Measurements from ENCODE around the gene GLB1L2.
"Not testable (repeated sequence)": the region's sequence is repeated elsewhere in the genome, so short reads cannot be mapped to it uniquely, and the experiment has no call there.

GLB1L2 gene, protein sequence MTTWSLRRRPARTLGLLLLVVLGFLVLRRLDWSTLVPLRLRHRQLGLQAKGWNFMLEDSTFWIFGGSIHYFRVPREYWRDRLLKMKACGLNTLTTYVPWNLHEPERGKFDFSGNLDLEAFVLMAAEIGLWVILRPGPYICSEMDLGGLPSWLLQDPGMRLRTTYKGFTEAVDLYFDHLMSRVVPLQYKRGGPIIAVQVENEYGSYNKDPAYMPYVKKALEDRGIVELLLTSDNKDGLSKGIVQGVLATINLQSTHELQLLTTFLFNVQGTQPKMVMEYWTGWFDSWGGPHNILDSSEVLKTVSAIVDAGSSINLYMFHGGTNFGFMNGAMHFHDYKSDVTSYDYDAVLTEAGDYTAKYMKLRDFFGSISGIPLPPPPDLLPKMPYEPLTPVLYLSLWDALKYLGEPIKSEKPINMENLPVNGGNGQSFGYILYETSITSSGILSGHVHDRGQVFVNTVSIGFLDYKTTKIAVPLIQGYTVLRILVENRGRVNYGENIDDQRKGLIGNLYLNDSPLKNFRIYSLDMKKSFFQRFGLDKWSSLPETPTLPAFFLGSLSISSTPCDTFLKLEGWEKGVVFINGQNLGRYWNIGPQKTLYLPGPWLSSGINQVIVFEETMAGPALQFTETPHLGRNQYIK

DNA sequence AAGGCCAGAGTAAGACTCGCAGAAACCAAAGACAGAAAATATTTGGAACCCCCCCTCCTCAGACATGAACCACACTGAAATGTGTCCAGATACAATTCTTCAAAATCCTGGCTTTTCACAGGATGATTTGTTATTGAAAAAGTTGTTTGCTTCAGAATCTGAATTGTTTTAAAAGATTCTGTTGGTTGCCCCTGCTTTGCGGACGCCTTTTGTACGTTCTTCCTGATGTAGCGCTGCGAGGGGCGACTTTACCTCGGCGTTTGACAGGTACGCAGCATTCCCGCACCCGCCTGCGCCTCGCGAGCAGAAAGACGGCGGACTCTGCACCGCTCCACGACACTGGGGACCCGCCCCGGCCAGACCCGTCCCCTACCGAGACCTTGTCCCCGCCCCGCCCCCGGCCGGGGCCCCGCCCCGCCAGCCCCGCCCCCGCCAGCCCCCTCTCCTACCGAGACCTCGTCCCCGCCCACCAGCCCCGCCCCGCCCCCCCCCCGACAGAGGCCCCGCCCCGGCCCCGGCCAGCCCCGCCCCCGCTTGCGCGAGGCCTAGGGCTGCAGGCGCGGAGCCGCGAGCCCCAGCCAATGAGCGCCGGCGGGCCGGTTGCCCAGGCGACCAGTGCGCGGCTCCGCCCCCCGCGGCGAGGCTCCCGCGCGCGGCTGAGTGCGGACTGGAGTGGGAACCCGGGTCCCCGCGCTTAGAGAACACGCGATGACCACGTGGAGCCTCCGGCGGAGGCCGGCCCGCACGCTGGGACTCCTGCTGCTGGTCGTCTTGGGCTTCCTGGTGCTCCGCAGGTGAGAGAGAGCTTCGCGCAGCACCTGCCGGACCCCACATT, at the start of gene GLB1L2:
Gene GLB1L2, plus strand, starts transcription at position 635 of the 835 bp plus-strand sequence. Its CDS starts 74 bp downstream, at position 709.
- H3K27ac ChIP-seq (ENCODE audit: low read depth, low read length) = no peak within 1 kb of the TSS
- H3K4me3 ChIP-seq (ENCODE audit: low read depth, low read length) = peak within 1 kb of the TSS; percentile 82
- H3K36me3 ChIP-seq (ENCODE audit: control insufficient read depth, insufficient read depth, low read length) = no peaks in the 10 kb centered on the region
- no peaks in the 10 kb centered on the region for H3K9me3 ChIP-seq (ENCODE audit: control insufficient read depth, insufficient read depth, low read length)
- H3K4me1 ChIP-seq (ENCODE audit: control insufficient read depth, insufficient read depth, low read length) = peaks cover 12% of the 10 kb centered on the region
- H3K9ac ChIP-seq (ENCODE audit: low read depth, low read length) = no peak within 1 kb of the TSS
- peaks cover 33% of the 10 kb centered on the region for H3K27me3 ChIP-seq (ENCODE audit: control insufficient read depth, insufficient read depth, low read length)

DNA sequence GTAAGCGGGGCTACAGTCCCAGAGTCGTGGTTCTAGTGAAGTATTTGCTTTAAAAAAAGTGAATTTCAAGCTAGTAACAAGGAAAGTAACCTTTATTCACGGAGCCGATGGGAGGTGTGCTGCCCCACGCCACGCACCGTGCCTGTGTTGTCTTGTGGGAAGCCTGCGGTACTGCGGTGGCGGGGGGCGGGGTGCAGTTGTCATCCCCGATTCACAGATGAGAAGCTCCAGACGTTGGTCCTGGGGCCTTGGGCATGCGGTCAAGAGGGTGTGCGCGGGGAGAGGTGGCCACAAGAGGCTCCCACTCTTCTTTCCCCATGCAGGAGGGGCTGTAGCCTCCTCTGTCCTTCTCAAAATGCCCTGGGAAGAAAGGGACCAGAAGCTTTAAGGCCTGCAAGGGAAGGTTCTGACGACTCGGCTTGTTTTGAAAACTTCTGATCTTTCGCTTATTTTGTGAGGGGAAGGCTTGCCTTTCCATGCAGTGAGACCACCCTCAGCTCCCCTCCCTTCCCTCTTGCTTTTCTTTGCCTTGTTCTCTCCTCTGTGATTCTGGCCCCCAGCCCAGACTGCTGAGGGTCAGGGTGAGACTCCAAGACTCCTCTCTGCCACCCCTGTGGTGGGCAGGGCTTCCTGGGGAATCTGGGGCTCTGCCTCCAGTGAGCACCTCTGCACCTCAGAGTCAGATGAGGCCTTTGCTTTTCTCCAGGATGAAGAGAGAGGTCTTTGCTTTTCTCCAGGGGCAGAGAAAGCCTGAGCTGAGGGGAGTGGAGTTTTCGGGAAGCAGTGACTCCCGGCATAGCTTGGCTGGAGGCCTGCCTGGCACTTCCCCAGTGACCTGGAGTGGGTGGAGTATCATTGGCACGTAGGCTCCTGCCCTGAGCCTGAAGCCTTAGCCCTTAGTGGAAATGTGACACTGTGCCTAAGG, 49.4 kb upstream of the GLB1L2 start:
- no peak overlapping the region for H3K4me3 ChIP-seq (ENCODE audit: low read depth, low read length)
- peaks cover 38% of the 10 kb centered on the region for H3K36me3 ChIP-seq (ENCODE audit: control insufficient read depth, insufficient read depth, low read length)
- H3K4me1 ChIP-seq (ENCODE audit: control insufficient read depth, insufficient read depth, low read length) = 0 out of 2 replicates have a peak, but pooled peaks cover 4% of the 10 kb centered on the region
- H3K9ac ChIP-seq (ENCODE audit: low read depth, low read length) = no peak overlapping the region
- H3K27ac ChIP-seq (ENCODE audit: low read depth, low read length) = no peak overlapping the region
- no peaks in the 10 kb centered on the region for H3K9me3 ChIP-seq (ENCODE audit: control insufficient read depth, insufficient read depth, low read length)
- H3K27me3 ChIP-seq (ENCODE audit: control insufficient read depth, insufficient read depth, low read length) = no peaks in the 10 kb centered on the region

DNA sequence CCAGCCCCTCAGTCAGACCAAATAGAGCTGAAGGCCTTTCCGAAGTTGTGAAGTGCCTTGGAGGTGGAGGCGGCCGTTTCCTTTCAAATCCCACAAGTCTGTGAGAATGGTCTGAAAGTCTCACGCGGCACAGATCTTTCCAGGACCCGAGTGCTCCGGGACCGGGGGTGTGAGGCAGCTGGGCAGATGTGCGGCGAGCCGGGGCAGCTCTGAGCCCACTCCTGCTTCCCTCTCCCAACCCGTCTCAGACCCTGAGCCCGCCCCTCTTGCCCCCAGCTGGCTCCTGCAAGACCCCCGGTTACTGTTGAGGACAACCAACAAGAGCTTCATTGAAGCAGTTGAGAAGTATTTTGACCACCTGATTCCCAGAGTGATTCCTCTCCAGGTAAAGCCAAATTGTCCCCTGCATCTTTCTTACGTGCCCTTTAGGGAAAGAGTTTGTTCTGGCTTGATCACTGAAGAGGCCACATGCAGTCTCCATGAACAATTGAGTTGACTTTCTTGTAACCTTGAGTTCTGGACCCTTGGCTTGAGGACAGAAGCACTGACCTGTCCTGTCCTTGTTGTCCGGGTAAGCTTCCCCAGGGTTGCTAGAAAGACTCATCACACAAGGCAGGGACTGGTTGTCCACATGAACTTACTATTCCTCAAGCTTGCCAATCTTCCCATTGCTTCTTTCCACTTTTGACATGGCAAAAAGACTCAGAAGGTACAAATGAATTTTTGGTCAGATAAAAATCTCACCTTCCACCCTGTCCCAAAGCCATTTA, 48.1 kb upstream of the GLB1L2 start:
- H3K27ac ChIP-seq (ENCODE audit: low read depth, low read length) = no peak overlapping the region
- H3K4me1 ChIP-seq (ENCODE audit: control insufficient read depth, insufficient read depth, low read length) = no peaks in the 10 kb centered on the region
- H3K27me3 ChIP-seq (ENCODE audit: control insufficient read depth, insufficient read depth, low read length) = no peaks in the 10 kb centered on the region
- H3K36me3 ChIP-seq (ENCODE audit: control insufficient read depth, insufficient read depth, low read length) = peaks cover 36% of the 10 kb centered on the region
- H3K9ac ChIP-seq (ENCODE audit: low read depth, low read length) = no peak overlapping the region
- no peaks in the 10 kb centered on the region for H3K9me3 ChIP-seq (ENCODE audit: control insufficient read depth, insufficient read depth, low read length)
- H3K4me3 ChIP-seq (ENCODE audit: low read depth, low read length) = no peak overlapping the region

DNA sequence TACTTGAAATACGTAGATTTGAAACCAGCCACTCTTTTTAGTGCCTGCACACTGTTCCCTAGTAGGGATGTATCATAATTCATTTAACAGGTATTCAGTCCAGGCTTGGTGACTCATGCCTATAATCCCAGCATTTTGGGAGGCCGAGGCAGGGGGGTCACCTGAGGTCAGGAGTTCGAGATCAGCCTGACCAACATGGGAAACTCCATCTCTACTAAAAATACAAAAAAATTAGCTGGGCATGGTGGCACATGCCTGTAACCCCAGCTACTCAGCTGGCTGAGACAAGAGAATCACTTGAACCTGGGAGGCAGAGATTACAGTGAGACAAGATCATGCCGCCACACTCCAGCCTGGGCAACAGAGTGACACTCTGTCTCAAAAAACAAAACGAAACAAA, 47.4 kb upstream of the GLB1L2 start:
- H3K36me3 ChIP-seq (ENCODE audit: control insufficient read depth, insufficient read depth, low read length) = peaks cover 37% of the 10 kb centered on the region
- H3K27me3 ChIP-seq (ENCODE audit: control insufficient read depth, insufficient read depth, low read length); H3K27ac ChIP-seq (ENCODE audit: low read depth, low read length); H3K9me3 ChIP-seq (ENCODE audit: control insufficient read depth, insufficient read depth, low read length); H3K9ac ChIP-seq (ENCODE audit: low read depth, low read length); H3K4me3 ChIP-seq (ENCODE audit: low read depth, low read length); H3K4me1 ChIP-seq (ENCODE audit: control insufficient read depth, insufficient read depth, low read length): not testable (repeated sequence)

DNA sequence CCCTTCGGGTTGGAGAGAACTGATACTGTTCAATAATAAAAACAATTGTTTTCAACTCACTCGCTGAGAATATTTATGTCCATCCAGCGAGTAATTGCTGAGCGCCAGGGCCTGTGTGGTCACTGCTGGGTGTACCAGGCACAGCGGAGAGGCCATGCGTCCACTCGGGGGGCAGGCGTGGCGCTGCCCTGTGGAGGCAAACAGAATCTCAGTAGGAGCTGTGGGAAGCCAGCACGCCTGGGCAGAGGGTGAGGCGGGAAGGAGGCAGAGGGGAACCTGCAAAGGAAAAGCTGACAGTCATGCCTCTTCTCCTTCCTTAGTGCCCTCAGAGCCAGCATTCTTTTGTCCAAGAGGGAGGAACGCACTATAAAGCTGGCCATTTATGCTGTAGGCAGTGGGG, 44.2 kb upstream of the GLB1L2 start:
- H3K36me3 ChIP-seq (ENCODE audit: control insufficient read depth, insufficient read depth, low read length) = peaks cover 55% of the 10 kb centered on the region
- H3K9ac ChIP-seq (ENCODE audit: low read depth, low read length) = no peak overlapping the region
- no peak overlapping the region for H3K4me3 ChIP-seq (ENCODE audit: low read depth, low read length)
- no peaks in the 10 kb centered on the region for H3K4me1 ChIP-seq (ENCODE audit: control insufficient read depth, insufficient read depth, low read length)
- no peaks in the 10 kb centered on the region for H3K27me3 ChIP-seq (ENCODE audit: control insufficient read depth, insufficient read depth, low read length)
- H3K27ac ChIP-seq (ENCODE audit: low read depth, low read length) = no peak overlapping the region
- no peaks in the 10 kb centered on the region for H3K9me3 ChIP-seq (ENCODE audit: control insufficient read depth, insufficient read depth, low read length)

DNA sequence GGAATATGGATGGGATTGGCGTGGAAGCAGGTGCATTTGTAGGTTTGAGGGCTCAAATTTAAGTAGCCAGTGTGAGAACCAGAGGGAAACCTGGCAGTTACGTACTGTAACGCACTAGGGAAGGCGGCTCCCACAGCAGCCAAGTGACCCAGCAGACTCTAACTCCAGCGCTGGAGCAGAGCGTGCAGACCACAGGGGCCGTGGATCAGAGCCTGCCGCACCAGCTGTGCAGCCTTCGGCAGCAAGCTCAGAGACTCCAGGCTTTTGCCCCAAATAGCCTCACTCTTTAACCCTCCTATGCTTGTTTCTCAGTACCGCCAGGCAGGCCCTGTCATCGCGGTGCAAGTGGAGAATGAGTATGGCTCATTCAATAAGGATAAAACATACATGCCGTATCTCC, 43.3 kb upstream of the GLB1L2 start:
- H3K27me3 ChIP-seq (ENCODE audit: control insufficient read depth, insufficient read depth, low read length) = no peaks in the 10 kb centered on the region
- peaks cover 61% of the 10 kb centered on the region for H3K36me3 ChIP-seq (ENCODE audit: control insufficient read depth, insufficient read depth, low read length)
- no peaks in the 10 kb centered on the region for H3K9me3 ChIP-seq (ENCODE audit: control insufficient read depth, insufficient read depth, low read length)
- no peak overlapping the region for H3K27ac ChIP-seq (ENCODE audit: low read depth, low read length)
- H3K4me3 ChIP-seq (ENCODE audit: low read depth, low read length) = no peak overlapping the region
- H3K4me1 ChIP-seq (ENCODE audit: control insufficient read depth, insufficient read depth, low read length) = no peaks in the 10 kb centered on the region
- H3K9ac ChIP-seq (ENCODE audit: low read depth, low read length) = no peak overlapping the region

DNA sequence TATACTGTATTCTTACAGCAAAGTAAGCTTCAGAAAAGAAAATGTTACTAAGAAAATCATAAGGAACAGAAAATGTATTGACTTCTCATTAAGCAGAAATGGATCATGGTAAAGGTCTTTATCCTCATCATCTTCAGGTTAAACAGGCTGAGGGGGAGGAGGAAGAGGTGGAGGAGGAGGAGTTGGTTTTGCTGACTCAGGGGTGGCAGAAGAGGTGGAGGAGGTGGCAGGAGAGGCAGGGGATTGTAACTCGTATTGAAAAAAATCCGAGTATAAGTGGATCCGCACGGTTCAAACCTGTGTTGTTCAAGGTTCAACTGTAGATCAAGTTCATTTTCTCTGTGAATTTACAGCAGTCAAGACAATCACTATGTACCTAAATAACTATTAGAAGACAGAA, 42.6 kb upstream of the GLB1L2 start:
- H3K4me3 ChIP-seq (ENCODE audit: low read depth, low read length) = no peak overlapping the region
- no peak overlapping the region for H3K27ac ChIP-seq (ENCODE audit: low read depth, low read length)
- no peak overlapping the region for H3K9ac ChIP-seq (ENCODE audit: low read depth, low read length)
- H3K4me1 ChIP-seq (ENCODE audit: control insufficient read depth, insufficient read depth, low read length) = no peaks in the 10 kb centered on the region
- no peaks in the 10 kb centered on the region for H3K27me3 ChIP-seq (ENCODE audit: control insufficient read depth, insufficient read depth, low read length)
- no peaks in the 10 kb centered on the region for H3K9me3 ChIP-seq (ENCODE audit: control insufficient read depth, insufficient read depth, low read length)
- peaks cover 60% of the 10 kb centered on the region for H3K36me3 ChIP-seq (ENCODE audit: control insufficient read depth, insufficient read depth, low read length)

DNA sequence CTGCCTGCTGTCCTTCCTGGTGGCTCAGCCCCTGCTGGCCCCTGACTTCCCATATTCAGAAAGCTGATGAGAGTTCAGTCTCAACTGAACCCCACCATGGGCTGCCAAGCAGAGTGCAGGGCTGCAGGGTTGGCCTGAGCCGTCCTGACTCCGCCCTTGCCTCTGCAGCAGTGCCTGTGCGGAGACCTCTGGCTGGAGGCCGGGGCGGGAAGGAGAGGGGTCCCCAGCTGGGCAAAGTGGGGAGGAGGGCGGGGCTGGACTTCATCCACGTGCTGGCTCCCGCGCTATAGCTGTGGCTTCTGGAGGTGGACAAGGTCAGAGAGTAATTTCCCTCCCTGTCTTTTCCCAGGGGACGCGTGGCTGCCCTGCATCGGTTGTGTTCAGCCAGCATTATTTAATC, 42.0 kb upstream of the GLB1L2 start:
- no peaks in the 10 kb centered on the region for H3K27me3 ChIP-seq (ENCODE audit: control insufficient read depth, insufficient read depth, low read length)
- H3K27ac ChIP-seq (ENCODE audit: low read depth, low read length) = no peak overlapping the region
- H3K9ac ChIP-seq (ENCODE audit: low read depth, low read length) = no peak overlapping the region
- H3K4me1 ChIP-seq (ENCODE audit: control insufficient read depth, insufficient read depth, low read length) = no peaks in the 10 kb centered on the region
- no peaks in the 10 kb centered on the region for H3K9me3 ChIP-seq (ENCODE audit: control insufficient read depth, insufficient read depth, low read length)
- H3K4me3 ChIP-seq (ENCODE audit: low read depth, low read length) = no peak overlapping the region
- peaks cover 60% of the 10 kb centered on the region for H3K36me3 ChIP-seq (ENCODE audit: control insufficient read depth, insufficient read depth, low read length)

DNA sequence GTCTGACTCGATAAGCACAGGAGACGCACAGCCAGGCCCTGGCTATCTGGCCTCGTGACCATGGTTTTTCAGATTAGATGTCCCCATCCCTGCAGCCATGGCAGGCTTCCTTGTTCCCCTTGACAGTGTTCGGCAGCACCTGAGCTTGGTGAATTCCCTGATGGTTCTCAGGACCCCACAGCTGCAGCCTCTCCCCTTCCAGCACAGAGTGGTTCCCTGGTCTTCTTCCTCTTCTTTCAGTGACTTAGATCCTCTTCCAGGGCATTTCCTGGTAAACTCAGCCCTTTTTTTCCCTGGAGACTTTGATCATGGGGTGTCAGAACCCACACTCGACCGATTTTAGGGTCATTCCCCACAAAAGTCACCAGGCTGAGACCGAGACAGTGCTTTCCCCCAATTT, 41.1 kb upstream of the GLB1L2 start:
- H3K4me1 ChIP-seq (ENCODE audit: control insufficient read depth, insufficient read depth, low read length) = no peaks in the 10 kb centered on the region
- no peak overlapping the region for H3K4me3 ChIP-seq (ENCODE audit: low read depth, low read length)
- H3K9ac ChIP-seq (ENCODE audit: low read depth, low read length) = no peak overlapping the region
- peaks cover 61% of the 10 kb centered on the region for H3K36me3 ChIP-seq (ENCODE audit: control insufficient read depth, insufficient read depth, low read length)
- no peaks in the 10 kb centered on the region for H3K27me3 ChIP-seq (ENCODE audit: control insufficient read depth, insufficient read depth, low read length)
- H3K9me3 ChIP-seq (ENCODE audit: control insufficient read depth, insufficient read depth, low read length) = no peaks in the 10 kb centered on the region
- H3K27ac ChIP-seq (ENCODE audit: low read depth, low read length) = no peak overlapping the region

DNA sequence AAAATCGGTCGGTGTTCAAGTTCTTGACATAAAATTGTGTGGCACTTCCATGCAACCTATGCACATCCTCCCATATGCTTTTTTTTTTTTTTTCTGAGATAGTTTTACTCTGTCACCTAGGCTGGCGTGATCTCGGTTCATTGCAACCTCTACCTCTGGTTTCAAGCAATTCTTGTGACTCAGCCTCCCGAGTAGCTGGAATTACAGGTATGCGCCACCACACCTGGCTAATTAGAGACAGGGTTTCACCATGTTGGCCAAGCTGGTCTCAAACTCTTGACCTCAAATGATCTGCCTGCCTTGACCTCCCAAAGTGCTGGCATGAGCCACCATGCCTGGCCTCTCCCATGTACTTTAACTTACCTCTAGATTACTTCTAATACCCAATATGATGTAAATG, 40.6 kb upstream of the GLB1L2 start:
- Histone ChIP-seq H3K27ac (ENCODE audit: low read depth, low read length) (no peak overlapping the region), H3K36me3 (ENCODE audit: control insufficient read depth, insufficient read depth, low read length) (peaks cover 60% of the 10 kb centered on the region), H3K4me3 (ENCODE audit: low read depth, low read length) (no peak overlapping the region), H3K4me1 (ENCODE audit: control insufficient read depth, insufficient read depth, low read length) (no peaks in the 10 kb centered on the region), H3K9ac (ENCODE audit: low read depth, low read length) (no peak overlapping the region), H3K27me3 (ENCODE audit: control insufficient read depth, insufficient read depth, low read length) (no peaks in the 10 kb centered on the region), H3K9me3 (ENCODE audit: control insufficient read depth, insufficient read depth, low read length) (no peaks in the 10 kb centered on the region)

Data from HUES48 (cell line).